Right ventricle myocardium superior (tissue), 1 donor: ENCODE results near the gene SDHA. TPM values are rescaled to one million over a fixed set of nuclear protein-coding genes. Genes with fewer than 3 reads are reported as not detected.

Experiments used
- ATAC-seq: fragments of 200-7000 bp; cut with Tn5 transposase; one replicate; pipeline ENCODE4 v1.9.1; 2020; ENCODE audit warnings: mild to moderate bottlenecking; ENCODE audit not compliant: poor library complexity
- DNase-seq: peaks from one replicate; pipeline ENCODE4 v3.0.0-alpha.2; 2020
- intact Hi-C: fragments of 100-400 bp; cut with DNase I; formaldehyde crosslinking; loops from one replicate; pipeline ENCODE4 v1.11.2; 2022
- total RNA-seq: library from RNA; stranded (reverse); fragmentation: NEBNext Ultra II Directional; extraction: Animal tissue kit (Norgen Biotek cat#: 25700); gene quantifications from one replicate; pipeline ENCODE4 v1.2.1, GENCODE V29; 2021
- donor health status: DM: no; HTN: yes; CAD: no; lungs with severe emphysema.

Gene SDHA
- total RNA-seq, 1 donor from 2014 or later, result 837 TPM

DNA sequence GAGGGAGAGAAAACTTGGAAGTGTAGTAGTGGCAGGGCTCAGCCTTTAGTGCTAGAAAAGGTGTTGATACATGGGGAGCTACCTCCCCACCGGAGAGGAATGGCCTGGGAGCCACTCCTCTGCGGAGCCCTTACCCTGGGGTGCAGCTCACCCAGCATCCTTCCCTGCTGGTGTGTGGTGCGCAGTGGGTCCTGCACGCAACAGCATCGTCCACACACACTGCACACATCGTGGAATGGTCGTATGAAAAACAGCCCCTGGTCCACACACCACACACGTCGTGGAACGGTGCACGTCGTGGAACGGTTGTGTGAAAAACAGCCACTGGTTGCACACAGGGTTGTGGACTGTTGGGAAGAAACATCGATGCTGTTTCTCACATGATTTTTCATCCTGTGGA is 87.3 kb downstream of the SDHA start:
- DNase-seq, result no peak
- intact Hi-C loops, result no loop called here
- ATAC-seq, result no peak

DNA sequence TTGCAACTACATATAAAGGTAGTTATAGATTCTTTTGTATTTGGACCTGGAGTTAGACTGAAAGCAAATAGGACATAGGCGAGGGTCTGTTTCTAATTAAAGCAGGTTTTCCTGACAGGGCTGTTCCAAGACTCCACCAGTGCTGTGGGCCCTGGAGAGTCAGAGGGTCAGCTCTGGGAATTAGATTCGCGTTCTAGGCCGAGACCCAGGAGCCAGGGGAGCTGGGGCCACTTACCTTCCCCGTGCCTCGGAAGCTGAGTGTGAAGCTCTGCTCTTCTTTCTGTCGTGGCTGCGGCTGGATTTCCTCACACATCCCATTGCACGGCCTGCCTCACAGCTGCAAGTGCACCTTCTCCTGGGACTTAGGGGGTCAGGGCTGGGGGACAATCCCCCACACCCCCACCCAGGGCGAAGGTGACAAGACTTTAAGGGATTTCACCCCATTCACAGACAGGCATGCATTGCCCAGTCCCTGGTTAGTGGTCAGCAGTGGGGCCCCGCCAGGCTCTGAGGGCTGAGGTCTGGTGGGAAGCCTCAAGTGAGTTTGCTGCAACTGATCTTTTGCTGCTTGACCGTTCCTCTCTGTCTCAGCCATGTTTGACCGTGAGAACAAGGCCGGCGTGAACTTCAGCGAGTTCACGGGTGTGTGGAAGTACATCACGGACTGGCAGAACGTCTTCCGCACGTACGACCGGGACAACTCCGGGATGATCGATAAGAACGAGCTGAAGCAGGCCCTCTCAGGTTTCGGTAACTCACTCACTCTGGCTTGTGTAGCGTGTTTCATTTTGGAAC is 88.1 kb downstream of the SDHA start:
- intact Hi-C loops, result no loop called here
- no peak for ATAC-seq
- DNase-seq, result no peak

Other genes with a start within 250 kb of the SDHA start
- not detected for gene PLEKHG4B, start 126.2 kb upstream of the SDHA start, total RNA-seq
- gene LRRC14B, start 26.8 kb upstream of the SDHA start, total RNA-seq, result 103 TPM
- 8.1 TPM for gene CCDC127, start 167 bp upstream of the SDHA start, total RNA-seq
- gene PDCD6, start 53.3 kb downstream of the SDHA start, total RNA-seq, result 32.4 TPM
- gene AHRR, start 103.4 kb downstream of the SDHA start, total RNA-seq, result 1.8 TPM
- gene EXOC3, start 224.9 kb downstream of the SDHA start, total RNA-seq, result 46.4 TPM